SK-N-SH (cell line): ENCODE data around the gene ZNF446. TPM values are rescaled to one million over a fixed set of nuclear protein-coding genes. Genes with fewer than 3 reads are reported as not detected.

ENCODE experiments used
- CTCF ChIA-PET: fragments of 300-600, 350-600 bp; formaldehyde crosslinking; extraction: SDS; loops from one replicate; lab custom pipeline; 2021; lab: Yijun Ruan, JAX
- POLR2A ChIA-PET: fragments of 350-600 bp; sonication (Branson Sonifier 250); formaldehyde crosslinking; extraction: SDS; loops from one replicate; lab custom pipeline; 2020; ENCODE audit warnings: antibody characterized with exemption, inconsistent platforms; lab: Yijun Ruan, JAX
- DNase-seq: peaks from one replicate; pipeline ENCODE4 v3.0.0; 2012
- H2AFZ ChIP-seq: fragments of 200-600 bp; sonication (generic); 2 replicates; pipeline ENCODE4 v1.8.1; 2016; ENCODE audit warnings: antibody characterized with exemption, mild to moderate bottlenecking, low read depth
- H3F3A ChIP-seq: fragments of 200-600 bp; sonication (generic); replicated peaks from 2 replicates; pipeline ENCODE3; 2016; ENCODE audit warnings: antibody characterized with exemption, mild to moderate bottlenecking; ENCODE audit not compliant: insufficient read depth
- H3K27ac ChIP-seq, 2 experiments: fragments of 200-500 bp in 1 of 2; fragments of 200-600 bp in 1 of 2; sonication (Bioruptor generic) in 1 of 2; sonication (generic), shearing (Covaris generic) in 1 of 2; 2 replicates each; pipeline versions ENCODE4 v1.5.1 to v1.6.1; 2014 to 2016; ENCODE audit warnings: low read depth in 2 of 2, inconsistent platforms in 1 of 2, low read length in 1 of 2, mild to moderate bottlenecking in 1 of 2, mixed read lengths in 1 of 2
- H3K27me3 ChIP-seq: fragments of 200-600 bp; sonication (generic), shearing (Covaris generic); 2 replicates; pipeline ENCODE4 v1.6.1; 2016; ENCODE audit warnings: mixed run types; ENCODE audit not compliant: insufficient read depth
- H3K36me3 ChIP-seq, 2 experiments: fragments of 200-500 bp in 1 of 2; fragments of 200-600 bp in 1 of 2; sonication (Bioruptor generic) in 1 of 2; sonication (generic) in 1 of 2; replicated peaks in 1 of 2; 2 replicates each; pipeline versions ENCODE3 to v1.5.1; 2014 to 2016; ENCODE audit warnings: low read length in 1 of 2, mild to moderate bottlenecking in 1 of 2; ENCODE audit not compliant: insufficient read depth in 2 of 2, control insufficient read depth in 1 of 2
- H3K4me1 ChIP-seq, 2 experiments: fragments of 200-500 bp in 1 of 2; fragments of 200-600 bp in 1 of 2; sonication (Bioruptor generic) in 1 of 2; sonication (generic), shearing (Covaris generic) in 1 of 2; 2 replicates each; pipeline versions ENCODE4 v1.5.1 to v1.6.1; 2014 to 2016; ENCODE audit warnings: low read depth in 1 of 2, low read length in 1 of 2, mixed run types in 1 of 2; ENCODE audit not compliant: insufficient read depth in 2 of 2, control insufficient read depth in 1 of 2
- H3K4me2 ChIP-seq: fragments of 200-600 bp; sonication (generic), shearing (Covaris generic); 2 replicates; pipeline ENCODE4 v1.6.1; 2017; ENCODE audit warnings: mixed run types
- H3K4me3 ChIP-seq, 2 experiments: fragments of 200-500 bp in 1 of 2; fragments of 200-600 bp in 1 of 2; sonication (Bioruptor generic) in 1 of 2; sonication (generic), shearing (Covaris generic) in 1 of 2; 2 replicates each; pipeline versions ENCODE4 v1.5.1 to v1.8.1; 2014 to 2016; ENCODE audit warnings: low read depth in 2 of 2, inconsistent platforms in 1 of 2, low read length in 1 of 2, mild to moderate bottlenecking in 1 of 2, mixed read lengths in 1 of 2, moderate library complexity in 1 of 2
- H3K79me2 ChIP-seq: fragments of 200-600 bp; sonication (generic); 2 replicates; pipeline ENCODE4 v1.8.1; 2017; ENCODE audit warnings: mild to moderate bottlenecking; ENCODE audit not compliant: insufficient read depth
- H3K9ac ChIP-seq: fragments of 200-600 bp; sonication (generic); 2 replicates; pipeline ENCODE4 v1.6.1; 2017; ENCODE audit warnings: mixed run types
- H3K9me2 ChIP-seq: fragments of 200-600 bp; sonication (generic); 2 replicates; pipeline ENCODE4 v1.6.1; 2017; ENCODE audit warnings: mixed run types
- H3K9me3 ChIP-seq: fragments of 200-600 bp; sonication (generic); 2 replicates; pipeline ENCODE4 v1.6.1; 2017; ENCODE audit warnings: mixed run types, mild to moderate bottlenecking, moderate library complexity
- H4K20me1 ChIP-seq: fragments of 200-600 bp; sonication (generic); 2 replicates; pipeline ENCODE4 v1.6.1; 2017; ENCODE audit warnings: mild to moderate bottlenecking, mixed run types; ENCODE audit not compliant: insufficient read depth
- CHD2 ChIP-seq: fragments of 150-350 bp; IDR thresholded peaks from 2 replicates; pipeline ENCODE4 v1.6.1; 2018; ENCODE audit warnings: low read length; ENCODE audit not compliant: partially characterized antibody
- ELF1 ChIP-seq: IDR thresholded peaks from 2 replicates; pipeline ENCODE4 v1.4.0; 2012
- EP300 ChIP-seq, 2 experiments: IDR thresholded peaks; 2 replicates each; pipeline versions ENCODE4 v1.4.0 to v1.6.1; 2012; ENCODE audit warnings: borderline replicate concordance in 1 of 2, low read depth in 1 of 2, low read length in 1 of 2
- FOSL2 ChIP-seq: IDR thresholded peaks from 2 replicates; pipeline ENCODE4 v1.4.0; 2012; ENCODE audit warnings: low read depth, mild to moderate bottlenecking, moderate library complexity, borderline replicate concordance
- GABPA ChIP-seq: IDR thresholded peaks from 2 replicates; pipeline ENCODE4 v1.4.0; 2012; ENCODE audit warnings: low read depth, mild to moderate bottlenecking
- GATA2 ChIP-seq: sonication (generic); formaldehyde crosslinking; IDR thresholded peaks from 2 replicates; pipeline ENCODE4 v1.5.0; 2020; ENCODE audit warnings: mild to moderate bottlenecking, missing genetic modification reagents
- MAX ChIP-seq: IDR thresholded peaks from 2 replicates; pipeline ENCODE4 v1.4.0; 2012; ENCODE audit warnings: low read depth
- MEF2A ChIP-seq: IDR thresholded peaks from 2 replicates; pipeline ENCODE4 v1.4.0; 2012; ENCODE audit warnings: low read depth, borderline replicate concordance
- MXI1 ChIP-seq: IDR thresholded peaks from 2 replicates; pipeline ENCODE4 v1.6.1; 2012; ENCODE audit warnings: mild to moderate bottlenecking, low read depth, low read length, improper control_type of control experiment
- NFIC ChIP-seq: IDR thresholded peaks from 2 replicates; pipeline ENCODE4 v1.4.0; 2012; ENCODE audit warnings: borderline replicate concordance
- NRF1 ChIP-seq: IDR thresholded peaks from 2 replicates; pipeline ENCODE4 v1.6.1; 2012; ENCODE audit warnings: low read depth, mild to moderate bottlenecking, low read length
- PBX3 ChIP-seq: IDR thresholded peaks from 2 replicates; pipeline ENCODE4; 2012
- POLR2AphosphoS5 ChIP-seq: IDR thresholded peaks from 2 replicates; pipeline ENCODE4 v1.6.1; 2012; ENCODE audit warnings: low read depth, low read length
- RAD21 ChIP-seq: IDR thresholded peaks from 2 replicates; pipeline ENCODE4 v1.6.1; 2012; ENCODE audit warnings: mild to moderate bottlenecking, low read length
- RXRA ChIP-seq: IDR thresholded peaks from 2 replicates; pipeline ENCODE4 v1.4.0; 2012; ENCODE audit warnings: low read depth, mild to moderate bottlenecking, borderline replicate concordance
- SMC3 ChIP-seq: IDR thresholded peaks from 2 replicates; pipeline ENCODE4 v1.6.1; 2012; ENCODE audit warnings: low read depth, low read length, improper control_type of control experiment
- TAF1 ChIP-seq: IDR thresholded peaks from 2 replicates; pipeline ENCODE4 v1.6.1; 2012; ENCODE audit warnings: low read depth, mild to moderate bottlenecking, low read length, moderate library complexity, borderline replicate concordance
- TCF12 ChIP-seq: IDR thresholded peaks from 2 replicates; pipeline ENCODE4 v1.4.0; 2012
- USF1 ChIP-seq: IDR thresholded peaks from 2 replicates; pipeline ENCODE4 v1.4.0; 2012; ENCODE audit warnings: low read depth, borderline replicate concordance
- USF2 ChIP-seq: fragments of 150-350 bp; IDR thresholded peaks from 2 replicates; pipeline ENCODE4 v1.6.1; 2017; ENCODE audit warnings: antibody characterized with exemption, low read length, low read depth, borderline replicate concordance
- YY1 ChIP-seq: IDR thresholded peaks from 2 replicates; pipeline ENCODE4 v1.4.0; 2012; ENCODE audit warnings: low read depth, mild to moderate bottlenecking
- WGBS: methylation state at CpG from one replicate; pipeline ENCODE4 v1.1.6; 2017; ENCODE audit warnings: low lambda C conversion rate; 5-methylcytosine and 5-hydroxymethylcytosine counted together
- polyA plus RNA-seq, 3 experiments: library from polyadenylated mRNA; depleted of rRNA; stranded (reverse); fragments of >200 nt; gene quantifications; 2 replicates each; pipeline ENCODE4 v1.2.3, GENCODE V29; 2012

ZNF446 gene
- polyA plus RNA-seq, 1 of the 3 experiments (the other 2 are of a cell fraction), result 6.9 TPM

GRCh38 chr19:58466089-58466759, 9.9 kb upstream of the ZNF446 start:
- Histone ChIP-seq H3K27ac (no peak overlapping the region), H3K36me3 (peaks cover 0 to 15% of the 10 kb centered on the region in 2 experiments), H3K4me1 (peaks cover 0 to 12% of the 10 kb centered on the region in 2 experiments; a peak in 1 of 4 replicates), H3K9me2 (no peaks in the 10 kb centered on the region), H3K4me2 (peak overlapping the region; percentile 73), H4K20me1 (peaks cover 13% of the 10 kb centered on the region; the same call in 1 of the 2 replicates), H3F3A (peaks cover 3% of the 10 kb centered on the region), H3K27me3 (no peaks in the 10 kb centered on the region), H3K9me3 (no peaks in the 10 kb centered on the region), H3K79me2 (peaks cover 28% of the 10 kb centered on the region), H3K4me3 (peak overlapping the region; percentile 82 to 86), H2AFZ (peak overlapping the region; percentile 90), H3K9ac (peak overlapping the region; percentile 14; the same call in 1 of the 2 replicates)
- TF ChIP-seq MEF2A (no peak), SMC3 (no peak), PBX3 (no peak), USF2 (no peak), POLR2AphosphoS5 (no peak), EP300 (IDR thresholded peaks at IDR 0.05; ENCODE audit: borderline replicate concordance in 1 of 2, low read depth in 1 of 2, low read length in 1 of 2) (no peak), GATA2 (CRISPR knock-in tag) (no peak), YY1 (no peak), CHD2 (no peak), RXRA (no peak), FOSL2 (no peak)
- CTCF ChIA-PET, result interaction anchor here (1.2 kb wide), 1 partner anchor 53 kb away, joined by 3 read pairs; the partner anchor contains the start of gene ZBTB45
- 35% methylated on average over 17 of the region's 20 CpGs for WGBS
- DNase-seq, result no peak
- POLR2A ChIA-PET, result interaction anchor here (0.9 to 2.0 kb wide), 2 partner anchors 9 to 15 kb away, joined by 3 to 6 read pairs; partner anchors contain the start of gene ZNF324B

GRCh38 chr19:58466760-58467589, 9.2 kb upstream of the ZNF446 start, which contains the start of gene ZNF324:
Gene ZNF324, plus strand, starts transcription at chr19:58467080. Its CDS starts 2,106 bp downstream, at chr19:58469186.
- POLR2A ChIA-PET, result interaction anchor here (2.0 kb wide), 1 partner anchor 16 kb away, joined by 6 read pairs; the partner anchor contains the start of gene ZNF324B
- peak; percentile 93 for TF ChIP-seq MXI1
- peak; percentile 61; the same call in 1 of the 2 replicates for TF ChIP-seq TAF1
- TF ChIP-seq NFIC, result no peak
- peak; percentile 93 for TF ChIP-seq ELF1
- TF ChIP-seq TCF12, result no peak
- peak; percentile 45; the same call in 1 of the 2 replicates for TF ChIP-seq MAX
- peak; percentile 82 for TF ChIP-seq POLR2AphosphoS5
- TF ChIP-seq NRF1, result peak; percentile 59
- no peak for TF ChIP-seq RAD21
- peak; percentile 78 for TF ChIP-seq USF2
- peak; percentile 97 for TF ChIP-seq USF1
- peak; percentile 80 for TF ChIP-seq GABPA
- Histone ChIP-seq H3K9ac (peak within 1 kb of the TSS; percentile 79), H3K79me2 (peaks cover 25% of the 10 kb centered on the region), H3K4me2 (peak within 1 kb of the TSS; percentile 73), H3K27me3 (no peaks in the 10 kb centered on the region), H2AFZ (peak within 1 kb of the TSS; percentile 90), H3F3A (peaks cover 3% of the 10 kb centered on the region), H3K27ac (peak within 1 kb of the TSS; percentile 48 to 72; a peak in 2 of 4 replicates), H4K20me1 (peaks cover 13% of the 10 kb centered on the region; the same call in 1 of the 2 replicates), H3K9me3 (no peaks in the 10 kb centered on the region), H3K9me2 (no peaks in the 10 kb centered on the region), H3K36me3 (peaks cover 0 to 20% of the 10 kb centered on the region in 2 experiments), H3K4me3 (peak within 1 kb of the TSS; percentile 82 to 86), H3K4me1 (peaks cover 0 to 12% of the 10 kb centered on the region in 2 experiments; a peak in 1 of 4 replicates)
- 1% methylated on average over 15 of the region's 92 CpGs for WGBS
- DNase-seq, result peak; percentile 99
- CTCF ChIA-PET, result no interaction called here
